ENCODE results near the gene ZSWIM4. TPM values are rescaled to one million over a fixed set of nuclear protein-coding genes. Genes with fewer than 3 reads are reported as not detected.

The ZSWIM4 gene
- polyA plus RNA-seq, 3 donors: 0.19 to 1.1 (median 0.23) TPM

GRCh38 chr19:13825489-13826441 lies 30.5 kb downstream of the ZSWIM4 start:
- H3K4me3 Mint-ChIP-seq: no peak overlapping the region
- Histone ChIP-seq H3K4me1 (ENCODE audit: control insufficient read depth in 1 of 2, insufficient read depth in 2 of 2, low read length in 2 of 2) (no peaks in the 10 kb centered on the region), H3K27ac (ENCODE audit: low read depth in 1 of 2, low read length in 2 of 2) (no peak overlapping the region), H3K4me3 (replicated peaks in 1 of 3; ENCODE audit: low read depth in 2 of 3, low read length in 3 of 3) (no peak overlapping the region), H3K79me2 (ENCODE audit: insufficient read depth, low read length) (no peaks in the 10 kb centered on the region), H4K20me1 (ENCODE audit: insufficient read depth, low read length) (peaks cover 3% of the 10 kb centered on the region), H3K27me3 (ENCODE audit: control insufficient read depth in 2 of 2, insufficient read depth in 2 of 2, low read length in 2 of 2) (no peaks in the 10 kb centered on the region), H3K36me3 (replicated peaks in 1 of 2; ENCODE audit: control insufficient read depth in 1 of 2, insufficient read depth in 2 of 2, low read length in 2 of 2) (peaks cover 0 to 12% of the 10 kb centered on the region in 2 donors), H3K4me2 (replicated peaks; ENCODE audit: extremely low read depth, low read length, poor library complexity, severe bottlenecking) (no peak overlapping the region), H3K9ac (ENCODE audit: insufficient read depth, low read length, poor library complexity, severe bottlenecking) (no peak overlapping the region), H3K9me3 (replicated peaks in 1 of 2; ENCODE audit: control insufficient read depth in 1 of 2, insufficient read depth in 1 of 2, low read length in 2 of 2) (no peaks in the 10 kb centered on the region), H2AFZ (ENCODE audit: insufficient read depth, low read depth, low read length, poor library complexity, severe bottlenecking) (no peak overlapping the region)
- WGBS (ENCODE audit: insufficient coverage): 96% methylated on average over 29 of the region's 30 CpGs
- DNase-seq: no peak
- intact Hi-C loops (cut with micrococcal nuclease): loop anchor here in 1 of 2 donors (5.0 kb wide), 1 partner anchor 37 kb away; no protein-coding TSS in a partner anchor
- peaks cover 27 to 63% of the 10 kb centered on the region in 2 donors for H3K36me3 Mint-ChIP-seq
- H3K27ac Mint-ChIP-seq: peak overlapping the region in 3 of 7 donors; percentile 9 to 75 (median 25)
- peaks cover 0 to 2% (median under 1%) of the 10 kb centered on the region in 3 donors for H3K27me3 Mint-ChIP-seq (ENCODE audit: low read depth in 3 of 3)
- TF ChIP-seq CTCF (IDR thresholded peaks at IDR 0.05): peak; percentile 15
- H3K4me1 Mint-ChIP-seq: peaks cover 6% of the 10 kb centered on the region
- H3K9me3 Mint-ChIP-seq: peaks cover 0 to 2% (median 0%) of the 10 kb centered on the region in 7 donors

GRCh38 chr19:13826652-13827235 lies 31.5 kb downstream of the ZSWIM4 start:
- peaks cover 33 to 63% of the 10 kb centered on the region in 2 donors for H3K36me3 Mint-ChIP-seq
- no peak overlapping the region for H3K9ac ChIP-seq (ENCODE audit: insufficient read depth, low read length, poor library complexity, severe bottlenecking)
- H3K27ac ChIP-seq (ENCODE audit: low read depth in 1 of 2, low read length in 2 of 2): no peak overlapping the region
- peak overlapping the region in 2 of 7 donors; percentile 64 to 75 for H3K27ac Mint-ChIP-seq
- no peak overlapping the region for H2AFZ ChIP-seq (ENCODE audit: insufficient read depth, low read depth, low read length, poor library complexity, severe bottlenecking)
- peaks cover 13% of the 10 kb centered on the region for H4K20me1 ChIP-seq (ENCODE audit: insufficient read depth, low read length)
- peaks cover 0 to 12% of the 10 kb centered on the region in 2 donors for H3K36me3 ChIP-seq (replicated peaks in 1 of 2; ENCODE audit: control insufficient read depth in 1 of 2, insufficient read depth in 2 of 2, low read length in 2 of 2)
- no peak for DNase-seq
- no peak for TF ChIP-seq CTCF (IDR thresholded peaks at IDR 0.05)
- intact Hi-C loops (cut with micrococcal nuclease): loop anchor here in 1 of 2 donors (5.0 kb wide), 1 partner anchor 36 kb away; no protein-coding TSS in a partner anchor
- H3K9me3 Mint-ChIP-seq: peaks cover 0 to 2% (median 0%) of the 10 kb centered on the region in 7 donors
- 92% methylated on average over 4 of the region's 9 CpGs for WGBS (ENCODE audit: insufficient coverage)
- peaks cover 6% of the 10 kb centered on the region for H3K4me1 Mint-ChIP-seq
- no peaks in the 10 kb centered on the region for H3K27me3 ChIP-seq (ENCODE audit: control insufficient read depth in 2 of 2, insufficient read depth in 2 of 2, low read length in 2 of 2)
- H3K27me3 Mint-ChIP-seq (ENCODE audit: low read depth in 3 of 3): peaks cover 0 to 3% (median 2%) of the 10 kb centered on the region in 3 donors
- no peak overlapping the region for H3K4me3 Mint-ChIP-seq
- H3K9me3 ChIP-seq (replicated peaks in 1 of 2; ENCODE audit: control insufficient read depth in 1 of 2, insufficient read depth in 1 of 2, low read length in 2 of 2): no peaks in the 10 kb centered on the region
- no peak overlapping the region for H3K4me3 ChIP-seq (replicated peaks in 1 of 3; ENCODE audit: low read depth in 2 of 3, low read length in 3 of 3)
- H3K4me2 ChIP-seq (replicated peaks; ENCODE audit: extremely low read depth, low read length, poor library complexity, severe bottlenecking): no peak overlapping the region
- H3K4me1 ChIP-seq (ENCODE audit: control insufficient read depth in 1 of 2, insufficient read depth in 2 of 2, low read length in 2 of 2): no peaks in the 10 kb centered on the region
- no peaks in the 10 kb centered on the region for H3K79me2 ChIP-seq (ENCODE audit: insufficient read depth, low read length)

Data from CD14-positive monocyte (primary cell).